Activated CD4-positive, alpha-beta T cell treated with anti-CD3 and anti-CD28 coated beads, Interleukin-2, amount 10 ng/mL, durations not matched to agents 24 days and 14 days (primary cell): ENCODE results near the gene MYBPC2. TPM values are rescaled to one million over a fixed set of nuclear protein-coding genes. Genes with fewer than 3 reads are reported as not detected.

Source experiments
- DNase-seq: peaks from one replicate; pipeline ENCODE4 v3.0.0; 2022
- H3K27ac Mint-ChIP-seq: one replicate; pipeline ENCODE4 v1.8.0; 2022; ENCODE audit warnings: mild to moderate bottlenecking, mixed read lengths
- H3K27me3 Mint-ChIP-seq: one replicate; pipeline ENCODE4 v1.8.0; 2022; ENCODE audit warnings: mixed read lengths
- H3K36me3 Mint-ChIP-seq: one replicate; pipeline ENCODE4 v1.8.0; 2022; ENCODE audit warnings: low read depth, mild to moderate bottlenecking, mixed read lengths
- H3K4me1 Mint-ChIP-seq: one replicate; pipeline ENCODE4 v1.8.0; 2021; ENCODE audit warnings: mixed read lengths
- H3K4me3 Mint-ChIP-seq: one replicate; pipeline ENCODE4 v1.8.0; 2022; ENCODE audit warnings: mild to moderate bottlenecking, moderate library complexity, mixed read lengths
- H3K9me3 Mint-ChIP-seq: one replicate; pipeline ENCODE4 v1.8.0; 2021; ENCODE audit warnings: mixed read lengths
- intact Hi-C: fragments of 100-400 bp; cut with micrococcal nuclease; formaldehyde crosslinking; loops from one replicate; pipeline ENCODE4 v1.15.1; 2023
- total RNA-seq: library from RNA; stranded (reverse); gene quantifications from 2 replicates; pipeline ENCODE4 v1.2.3, GENCODE V29; 2022

The MYBPC2 gene
- total RNA-seq, 1 donor from 2014 or later: 0.26 TPM

GRCh38 chr19:50507376-50507775, 74.7 kb downstream of the MYBPC2 start:
- DNase-seq: peak; percentile 52
- Mint-ChIP-seq H3K4me3 (no peak overlapping the region), H3K9me3 (no peaks in the 10 kb centered on the region), H3K27me3 (peaks cover 2% of the 10 kb centered on the region), H3K4me1 (peaks cover 21% of the 10 kb centered on the region), H3K36me3 (peaks cover 17% of the 10 kb centered on the region), H3K27ac (no peak overlapping the region)
- intact Hi-C loops: no loop called here

GRCh38 chr19:50508843-50509190, 76.1 kb downstream of the MYBPC2 start:
- intact Hi-C loops: no loop called here
- Mint-ChIP-seq H3K27ac (peak overlapping the region; percentile 49), H3K27me3 (peaks cover 2% of the 10 kb centered on the region), H3K36me3 (peaks cover 17% of the 10 kb centered on the region), H3K4me3 (peak overlapping the region; percentile 60), H3K4me1 (peaks cover 21% of the 10 kb centered on the region), H3K9me3 (no peaks in the 10 kb centered on the region)
- DNase-seq: no peak

- DNase-seq: peak; percentile 56
- intact Hi-C loops: no loop called here
- Mint-ChIP-seq H3K36me3 (peaks cover 17% of the 10 kb centered on the region), H3K27me3 (peaks cover 2% of the 10 kb centered on the region), H3K9me3 (no peaks in the 10 kb centered on the region), H3K27ac (peak overlapping the region; percentile 49), H3K4me1 (peaks cover 21% of the 10 kb centered on the region), H3K4me3 (peak overlapping the region; percentile 97)
Observed at GRCh38 chr19:50509366-50509765, 76.7 kb downstream of the MYBPC2 start.

- H3K9me3 Mint-ChIP-seq: no peaks in the 10 kb centered on the region
- H3K4me3 Mint-ChIP-seq: peak overlapping the region; percentile 97
- H3K4me1 Mint-ChIP-seq: peaks cover 21% of the 10 kb centered on the region
- peak overlapping the region; percentile 95 for H3K27ac Mint-ChIP-seq
- peaks cover 15% of the 10 kb centered on the region for H3K36me3 Mint-ChIP-seq
- peak; percentile 63 for DNase-seq
- peaks cover 4% of the 10 kb centered on the region for H3K27me3 Mint-ChIP-seq
- intact Hi-C loops: loop anchor here (10.0 kb wide), 1 partner anchor 75 kb away; the partner anchor contains the start of gene MYBPC2
Observed at GRCh38 chr19:50510121-50510670, 77.5 kb downstream of the MYBPC2 start.

- Mint-ChIP-seq H3K27ac (peak overlapping the region; percentile 95), H3K4me1 (peaks cover 21% of the 10 kb centered on the region), H3K9me3 (no peaks in the 10 kb centered on the region), H3K27me3 (peaks cover 4% of the 10 kb centered on the region), H3K4me3 (peak overlapping the region; percentile 97), H3K36me3 (peaks cover 13% of the 10 kb centered on the region)
- DNase-seq: no peak
- intact Hi-C loops: loop anchor here (1.0 to 10.0 kb wide), 7 partner anchors 34 to 598 kb away; partner anchors contain the start of genes CTU1, EMC10, GARIN5A and MYBPC2
Observed at GRCh38 chr19:50510700-50511068, 78.0 kb downstream of the MYBPC2 start.

- Mint-ChIP-seq H3K4me1 (peaks cover 21% of the 10 kb centered on the region), H3K9me3 (no peaks in the 10 kb centered on the region), H3K36me3 (peaks cover 13% of the 10 kb centered on the region), H3K27ac (peak within 1 kb of the TSS; percentile 95), H3K4me3 (peak within 1 kb of the TSS; percentile 97), H3K27me3 (peaks cover 4% of the 10 kb centered on the region)
- peak; percentile 99 for DNase-seq
- intact Hi-C loops: loop anchor here (1.0 to 10.0 kb wide), 7 partner anchors 35 to 597 kb away; partner anchors contain the start of genes CTU1, EMC10, GARIN5A and MYBPC2
Observed at GRCh38 chr19:50511069-50511822, 78.6 kb downstream of the MYBPC2 start, which contains the start of gene JOSD2. Gene JOSD2 (minus strand): TSS chr19:50511191. CDS start chr19:50510431, 760 bp downstream.

- no peak overlapping the region for H3K4me3 Mint-ChIP-seq
- peak; percentile 58 for DNase-seq
- intact Hi-C loops: loop anchor here (10.0 kb wide), 1 partner anchor 78 kb away; the partner anchor contains the start of gene MYBPC2
- H3K27me3 Mint-ChIP-seq: peaks cover 4% of the 10 kb centered on the region
- H3K9me3 Mint-ChIP-seq: no peaks in the 10 kb centered on the region
- peaks cover 19% of the 10 kb centered on the region for H3K4me1 Mint-ChIP-seq
- peak overlapping the region; percentile 95 for H3K27ac Mint-ChIP-seq
- peaks cover 10% of the 10 kb centered on the region for H3K36me3 Mint-ChIP-seq
Observed at GRCh38 chr19:50512112-50512998, 79.7 kb downstream of the MYBPC2 start.

GRCh38 chr19:50512999-50513745, 80.5 kb downstream of the MYBPC2 start:
- peak; percentile 64 for DNase-seq
- Mint-ChIP-seq H3K27ac (peak overlapping the region; percentile 46), H3K9me3 (no peaks in the 10 kb centered on the region), H3K36me3 (peaks cover 9% of the 10 kb centered on the region), H3K27me3 (peaks cover 4% of the 10 kb centered on the region), H3K4me3 (no peak overlapping the region), H3K4me1 (peaks cover 17% of the 10 kb centered on the region)
- intact Hi-C loops: loop anchor here (10.0 kb wide), 1 partner anchor 78 kb away; the partner anchor contains the start of gene MYBPC2

- Mint-ChIP-seq H3K27ac (peak within 1 kb of the TSS; percentile 46), H3K27me3 (peaks cover 4% of the 10 kb centered on the region), H3K9me3 (no peaks in the 10 kb centered on the region), H3K36me3 (peaks cover 6% of the 10 kb centered on the region), H3K4me3 (no peak within 1 kb of the TSS), H3K4me1 (peaks cover 15% of the 10 kb centered on the region)
- intact Hi-C loops: loop anchor here (10.0 kb wide), 1 partner anchor 79 kb away; the partner anchor contains the start of gene MYBPC2
- DNase-seq: peak; percentile 62
Observed at GRCh38 chr19:50513746-50514345, 81.2 kb downstream of the MYBPC2 start, which contains the start of gene ASPDH. Gene ASPDH (minus strand): TSS chr19:50513913. CDS start chr19:50513823, 90 bp downstream.

- no peaks in the 10 kb centered on the region for H3K9me3 Mint-ChIP-seq
- peaks cover 4% of the 10 kb centered on the region for H3K27me3 Mint-ChIP-seq
- H3K4me3 Mint-ChIP-seq: no peak overlapping the region
- intact Hi-C loops: loop anchor here (10.0 kb wide), 1 partner anchor 80 kb away; the partner anchor contains the start of gene MYBPC2
- H3K4me1 Mint-ChIP-seq: peaks cover 12% of the 10 kb centered on the region
- H3K36me3 Mint-ChIP-seq: peaks cover 1% of the 10 kb centered on the region
- no peak for DNase-seq
- no peak overlapping the region for H3K27ac Mint-ChIP-seq
Observed at GRCh38 chr19:50514346-50515167, 81.9 kb downstream of the MYBPC2 start.

GRCh38 chr19:50515168-50515561, 82.5 kb downstream of the MYBPC2 start:
- peaks cover 4% of the 10 kb centered on the region for H3K27me3 Mint-ChIP-seq
- peaks cover 1% of the 10 kb centered on the region for H3K36me3 Mint-ChIP-seq
- intact Hi-C loops: loop anchor here (10.0 kb wide), 1 partner anchor 80 kb away; the partner anchor contains the start of gene MYBPC2

More at GRCh38 chr19:50515168-50515561, 82.5 kb downstream of the MYBPC2 start:
- DNase-seq: no peak
- H3K4me3 Mint-ChIP-seq: no peak overlapping the region
- peaks cover 12% of the 10 kb centered on the region for H3K4me1 Mint-ChIP-seq
- H3K27ac Mint-ChIP-seq: no peak overlapping the region
- H3K9me3 Mint-ChIP-seq: no peaks in the 10 kb centered on the region
